Parathyroid adenoma (tissue), 2 donors: ENCODE measurements around the gene IFT81.

ENCODE experiments used
- H2AFZ ChIP-seq: fragments of 300-600 bp; sonication (generic); one replicate; pipeline ENCODE4 v1.7.0; 2017; ENCODE audit warnings: antibody characterized with exemption, mild to moderate bottlenecking
- H3K27ac ChIP-seq: fragments of 300-600 bp; sonication (generic); one replicate; pipeline ENCODE4 v1.7.0; 2017
- H3K27me3 ChIP-seq: fragments of 300-600 bp; sonication (generic); one replicate; pipeline ENCODE4 v1.7.0; 2017; ENCODE audit warnings: low read length; ENCODE audit not compliant: control insufficient read depth, insufficient read depth
- H3K36me3 ChIP-seq: fragments of 300-600 bp; sonication (generic); one replicate; pipeline ENCODE4 v1.7.0; 2017; ENCODE audit warnings: low read length; ENCODE audit not compliant: control insufficient read depth, insufficient read depth
- H3K4me1 ChIP-seq: fragments of 300-600 bp; sonication (generic); one replicate; pipeline ENCODE4 v1.7.0; 2017; ENCODE audit warnings: control low read depth
- H3K4me2 ChIP-seq: fragments of 300-600 bp; sonication (generic); one replicate; pipeline ENCODE4 v1.7.0; 2017; ENCODE audit warnings: low read length
- H3K4me3 ChIP-seq: fragments of 300-600 bp; sonication (generic); one replicate; pipeline ENCODE4 v1.7.0; 2017; ENCODE audit warnings: low read depth, low read length
- H3K79me2 ChIP-seq: fragments of 300-600 bp; sonication (generic); one replicate; pipeline ENCODE4 v1.7.0; 2017; ENCODE audit warnings: control low read depth
- H3K9ac ChIP-seq: fragments of 300-600 bp; sonication (generic); one replicate; pipeline ENCODE4 v1.7.0; 2017; ENCODE audit warnings: mild to moderate bottlenecking
- H3K9me3 ChIP-seq: fragments of 300-600 bp; sonication (generic); one replicate; pipeline ENCODE4 v1.7.0; 2017; ENCODE audit warnings: low read length; ENCODE audit not compliant: control insufficient read depth
- CTCF ChIP-seq: fragments of 300-600 bp; sonication (generic); IDR thresholded peaks from one replicate; pipeline ENCODE4 v1.7.0; 2017; ENCODE audit warnings: antibody characterized with exemption, mild to moderate bottlenecking
- donor health status: primary hyperparathyroidism.

The IFT81 gene

GRCh38 chr12:110124269-110124995 lies at the start of gene IFT81:
Gene IFT81 (plus strand): TSS chr12:110124357. CDS start chr12:110127381, 3,024 bp downstream.
- Histone ChIP-seq H3K9me3 (no peaks in the 10 kb centered on the region), H3K9ac (peak within 1 kb of the TSS; percentile 14), H3K27me3 (no peaks in the 10 kb centered on the region), H3K4me2 (peak within 1 kb of the TSS; percentile 98), H2AFZ (peak within 1 kb of the TSS; percentile 90), H3K27ac (peak within 1 kb of the TSS; percentile 13), H3K36me3 (no peaks in the 10 kb centered on the region), H3K4me1 (no peaks in the 10 kb centered on the region), H3K79me2 (no peaks in the 10 kb centered on the region), H3K4me3 (peak within 1 kb of the TSS; percentile 99)
- no peak for TF ChIP-seq CTCF

- Histone ChIP-seq H3K9me3 (no peaks in the 10 kb centered on the region), H3K27ac (no peak overlapping the region), H3K79me2 (no peaks in the 10 kb centered on the region), H3K27me3 (no peaks in the 10 kb centered on the region), H3K4me3 (no peak overlapping the region), H3K9ac (no peak overlapping the region), H2AFZ (no peak overlapping the region), H3K4me2 (no peak overlapping the region), H3K36me3 (no peaks in the 10 kb centered on the region), H3K4me1 (no peaks in the 10 kb centered on the region)
- no peak for TF ChIP-seq CTCF
Measured at GRCh38 chr12:110075880-110076279, 48.3 kb upstream of the IFT81 start.

- Histone ChIP-seq H2AFZ (no peak overlapping the region), H3K9me3 (no peaks in the 10 kb centered on the region), H3K4me2 (no peak overlapping the region), H3K9ac (no peak overlapping the region), H3K36me3 (no peaks in the 10 kb centered on the region), H3K27ac (no peak overlapping the region), H3K79me2 (no peaks in the 10 kb centered on the region), H3K4me3 (no peak overlapping the region), H3K27me3 (no peaks in the 10 kb centered on the region), H3K4me1 (no peaks in the 10 kb centered on the region)
- TF ChIP-seq CTCF = no peak
Measured at GRCh38 chr12:110077800-110078199, 46.4 kb upstream of the IFT81 start.

- peak overlapping the region; percentile 42 for H2AFZ ChIP-seq
- H3K9ac ChIP-seq = no peak overlapping the region
- no peak for TF ChIP-seq CTCF
- H3K36me3 ChIP-seq = no peaks in the 10 kb centered on the region
- H3K27ac ChIP-seq = no peak overlapping the region
- H3K4me3 ChIP-seq = no peak overlapping the region
- no peaks in the 10 kb centered on the region for H3K9me3 ChIP-seq
- H3K4me2 ChIP-seq = no peak overlapping the region
- H3K4me1 ChIP-seq = no peaks in the 10 kb centered on the region
- H3K79me2 ChIP-seq = no peaks in the 10 kb centered on the region
- H3K27me3 ChIP-seq = no peaks in the 10 kb centered on the region
Measured at GRCh38 chr12:110079477-110080400, 44.4 kb upstream of the IFT81 start.
